Measurements from ENCODE around the gene INTS11.

- TF ChIP-seq CTCF (CRISPR knock-in tag; IDR thresholded peaks at IDR 0.05) (no peak), MTF2 (CRISPR knock-in tag; IDR thresholded peaks at IDR 0.05; ENCODE audit: borderline replicate concordance) (no peak), ZNF850 (CRISPR knock-in tag; conservative IDR thresholded peaks at IDR 0.05) (no peak), EZH2 (conservative IDR thresholded peaks at IDR 0.05; ENCODE audit: low read depth, low read length) (no peak), SRSF4 (IDR thresholded peaks at IDR 0.05; ENCODE audit: low read depth, low read length, poor library complexity, severe bottlenecking) (no peak), ZNF274 (CRISPR knock-in tag; IDR thresholded peaks at IDR 0.05) (no peak; the same call in 1 of the 2 replicates), FOXM1 (CRISPR knock-in tag; IDR thresholded peaks at IDR 0.05) (no peak), FOXA3 (CRISPR knock-in tag; IDR thresholded peaks at IDR 0.05) (no peak)
Observed at GRCh38 chr1:1324524-1325287, at the start of gene INTS11, which contains the start of gene CPTP.
